ENCODE data around the gene COL4A3. TPM values are rescaled to one million over a fixed set of nuclear protein-coding genes. Genes with fewer than 3 reads are reported as not detected.

The COL4A3 gene
- 24.8 TPM for polyA plus RNA-seq (2012; ENCODE audit: missing spikeins)

DNA sequence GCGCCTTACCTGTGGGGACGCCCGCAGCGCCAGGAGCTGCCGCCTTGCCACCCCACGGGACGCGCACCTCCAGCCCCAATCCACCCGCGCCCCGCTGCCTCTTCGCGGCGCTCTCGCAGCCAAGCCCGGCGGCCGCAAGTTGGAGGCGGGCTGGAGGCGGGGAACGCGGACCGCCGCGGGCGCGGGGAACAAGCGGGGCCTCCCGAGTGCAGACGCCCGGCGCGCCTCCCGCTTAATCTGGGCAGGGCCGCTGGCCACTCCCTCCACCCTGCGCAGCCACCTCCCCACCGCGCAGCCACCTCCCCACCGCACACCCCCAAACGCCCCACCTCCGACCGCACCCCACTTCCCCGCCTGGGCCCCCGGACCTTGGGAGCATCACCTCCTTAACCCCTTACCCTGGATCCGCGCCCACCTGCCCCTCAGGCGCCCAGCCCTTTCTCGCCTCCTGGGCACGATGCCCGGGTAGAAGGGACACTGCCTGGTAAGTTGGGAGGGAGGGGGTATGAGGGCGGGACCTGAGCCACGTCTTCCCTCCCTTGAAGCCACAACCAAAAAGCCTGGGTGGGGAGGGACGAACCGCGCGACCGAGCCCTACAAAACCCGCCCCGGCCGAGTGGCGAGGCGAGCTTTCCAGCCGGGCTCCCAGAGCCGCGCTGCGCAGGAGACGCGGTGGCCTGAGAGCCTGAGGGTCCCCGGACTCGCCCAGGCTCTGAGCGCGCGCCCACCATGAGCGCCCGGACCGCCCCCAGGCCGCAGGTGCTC is at the start of gene COL4A3, which contains the start of gene COL4A4:
COL4A3 (plus strand) TSS at position 627 of the 765 bp plus-strand sequence; CDS start at position 730, 103 bp downstream.
COL4A4 (minus strand) TSS at position 208 of the 765 bp plus-strand sequence. CDS start 16,722 bp downstream, outside the sequence.
- TF ChIP-seq POLR2A (IDR thresholded peaks at IDR 0.05; ENCODE audit: low read depth, low read length) (peak; percentile 70; the same call in 1 of the 2 replicates), POLR2AphosphoS5 (IDR thresholded peaks at IDR 0.05; ENCODE audit: low read depth, low read length) (0 out of 2 replicates have a peak, but pooled peaks have one; percentile 28), TAF1 (IDR thresholded peaks at IDR 0.05; ENCODE audit: borderline replicate concordance, low read depth, low read length) (no peak; the same call in 1 of the 2 replicates)
- peak; percentile 90 for FAIRE-seq
- peak; percentile 59 for DNase-seq (ENCODE audit: insufficient read length)

DNA sequence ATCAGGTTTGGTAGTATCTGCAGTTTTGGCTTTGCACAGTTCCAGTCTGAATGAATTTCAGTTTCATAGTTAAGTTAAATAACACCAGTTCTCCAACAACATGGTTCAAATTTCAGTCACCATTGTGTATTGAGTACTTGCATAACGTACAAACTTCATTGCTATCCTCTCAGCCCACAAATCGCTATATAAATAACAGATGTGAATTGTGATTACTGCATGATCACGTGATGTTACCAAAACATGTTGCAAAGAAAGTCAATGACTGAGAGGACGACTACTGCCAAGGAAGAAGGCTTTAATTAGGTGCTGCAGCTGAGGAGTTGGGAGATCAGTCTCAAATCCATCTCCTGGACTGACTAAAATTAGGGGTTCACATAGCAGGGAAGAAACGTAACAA is 48.7 kb upstream of the COL4A3 start:
- peak; percentile 24 for FAIRE-seq
- TF ChIP-seq POLR2A (IDR thresholded peaks at IDR 0.05; ENCODE audit: low read depth, low read length): no peak
- TF ChIP-seq TAF1 (IDR thresholded peaks at IDR 0.05; ENCODE audit: borderline replicate concordance, low read depth, low read length): no peak
- TF ChIP-seq POLR2AphosphoS5 (IDR thresholded peaks at IDR 0.05; ENCODE audit: low read depth, low read length): no peak
- no peak for DNase-seq (ENCODE audit: insufficient read length)

GRCh38 chr2:227117027-227117426 is 47.4 kb upstream of the COL4A3 start:
- DNase-seq (ENCODE audit: insufficient read length) (no peak), FAIRE-seq (no peak)
- TF ChIP-seq TAF1 (IDR thresholded peaks at IDR 0.05; ENCODE audit: borderline replicate concordance, low read depth, low read length) (no peak), POLR2A (IDR thresholded peaks at IDR 0.05; ENCODE audit: low read depth, low read length) (no peak), POLR2AphosphoS5 (IDR thresholded peaks at IDR 0.05; ENCODE audit: low read depth, low read length) (no peak)

- FAIRE-seq: no peak
- DNase-seq (ENCODE audit: insufficient read length): no peak
- no peak for TF ChIP-seq POLR2AphosphoS5 (IDR thresholded peaks at IDR 0.05; ENCODE audit: low read depth, low read length)
- TF ChIP-seq POLR2A (IDR thresholded peaks at IDR 0.05; ENCODE audit: low read depth, low read length): no peak
- no peak for TF ChIP-seq TAF1 (IDR thresholded peaks at IDR 0.05; ENCODE audit: borderline replicate concordance, low read depth, low read length)
Observed at GRCh38 chr2:227117852-227118251, 46.6 kb upstream of the COL4A3 start.

GRCh38 chr2:227118353-227118752 is 46.1 kb upstream of the COL4A3 start:
- TF ChIP-seq POLR2A (IDR thresholded peaks at IDR 0.05; ENCODE audit: low read depth, low read length): no peak
- TF ChIP-seq TAF1 (IDR thresholded peaks at IDR 0.05; ENCODE audit: borderline replicate concordance, low read depth, low read length): no peak
- TF ChIP-seq POLR2AphosphoS5 (IDR thresholded peaks at IDR 0.05; ENCODE audit: low read depth, low read length): no peak
- DNase-seq (ENCODE audit: insufficient read length) (no peak), FAIRE-seq (no peak)

- no peak for DNase-seq (ENCODE audit: insufficient read length)
- FAIRE-seq: no peak
- TF ChIP-seq TAF1 (IDR thresholded peaks at IDR 0.05; ENCODE audit: borderline replicate concordance, low read depth, low read length): no peak
- TF ChIP-seq POLR2AphosphoS5 (IDR thresholded peaks at IDR 0.05; ENCODE audit: low read depth, low read length): no peak
- TF ChIP-seq POLR2A (IDR thresholded peaks at IDR 0.05; ENCODE audit: low read depth, low read length): no peak
Observed at GRCh38 chr2:227123697-227124096, 40.7 kb upstream of the COL4A3 start.

GRCh38 chr2:227124811-227125210 is 39.6 kb upstream of the COL4A3 start:
- FAIRE-seq: no peak
- TF ChIP-seq POLR2AphosphoS5 (IDR thresholded peaks at IDR 0.05; ENCODE audit: low read depth, low read length) (no peak), TAF1 (IDR thresholded peaks at IDR 0.05; ENCODE audit: borderline replicate concordance, low read depth, low read length) (no peak), POLR2A (IDR thresholded peaks at IDR 0.05; ENCODE audit: low read depth, low read length) (no peak)
- DNase-seq (ENCODE audit: insufficient read length): no peak

DNA sequence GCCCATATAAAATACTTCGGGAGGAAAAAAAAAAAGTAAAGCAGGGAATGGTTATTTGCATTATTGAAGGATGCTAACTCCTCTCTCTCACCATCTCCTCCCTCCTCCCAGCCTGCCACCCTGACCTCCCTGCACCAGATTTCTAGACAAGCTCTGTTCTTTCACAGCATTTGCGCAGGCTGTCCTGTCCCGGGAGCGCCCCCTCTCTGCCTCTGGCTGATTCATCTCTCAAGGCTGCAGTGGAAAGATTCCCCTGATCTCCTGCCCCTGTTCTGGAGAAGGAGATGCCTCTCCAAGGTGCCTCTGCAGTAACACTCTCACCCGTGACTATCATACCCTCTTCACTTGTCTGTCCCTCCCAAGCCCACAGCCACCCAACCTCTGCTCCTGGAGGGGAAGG is 38.9 kb upstream of the COL4A3 start:
- FAIRE-seq (no peak), DNase-seq (ENCODE audit: insufficient read length) (no peak)
- TF ChIP-seq POLR2AphosphoS5 (IDR thresholded peaks at IDR 0.05; ENCODE audit: low read depth, low read length): no peak

DNA sequence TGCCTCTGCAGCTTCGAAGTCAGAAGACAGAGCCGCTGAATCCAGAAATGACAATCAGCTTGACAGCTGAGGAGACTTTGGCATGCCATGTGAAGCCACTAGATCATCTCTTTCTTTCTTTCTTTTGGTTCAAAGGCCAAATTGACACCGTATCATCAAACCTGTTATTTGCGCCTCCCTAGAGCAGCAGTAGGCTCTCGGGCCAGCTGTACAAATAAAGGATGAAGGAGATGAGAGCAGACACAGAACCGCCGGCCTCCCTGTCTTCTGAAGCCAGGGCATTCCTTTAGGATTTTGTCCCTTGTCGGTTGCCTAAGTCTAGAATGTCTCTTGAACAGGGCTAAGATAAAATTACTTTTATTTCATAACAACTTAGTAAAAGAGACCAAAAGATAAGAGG is 37.2 kb upstream of the COL4A3 start:
- FAIRE-seq (no peak), DNase-seq (ENCODE audit: insufficient read length) (no peak)
- TF ChIP-seq POLR2AphosphoS5 (IDR thresholded peaks at IDR 0.05; ENCODE audit: low read depth, low read length) (no peak), TAF1 (IDR thresholded peaks at IDR 0.05; ENCODE audit: borderline replicate concordance, low read depth, low read length) (no peak), POLR2A (IDR thresholded peaks at IDR 0.05; ENCODE audit: low read depth, low read length) (no peak)

GRCh38 chr2:227130636-227131035 is 33.8 kb upstream of the COL4A3 start:
- no peak for TF ChIP-seq POLR2AphosphoS5 (IDR thresholded peaks at IDR 0.05; ENCODE audit: low read depth, low read length)
- TF ChIP-seq TAF1 (IDR thresholded peaks at IDR 0.05; ENCODE audit: borderline replicate concordance, low read depth, low read length): no peak
- no peak for TF ChIP-seq POLR2A (IDR thresholded peaks at IDR 0.05; ENCODE audit: low read depth, low read length)
- no peak for DNase-seq (ENCODE audit: insufficient read length)
- no peak for FAIRE-seq

GRCh38 chr2:227132986-227133385 is 31.4 kb upstream of the COL4A3 start:
- FAIRE-seq (no peak), DNase-seq (ENCODE audit: insufficient read length) (no peak)
- TF ChIP-seq TAF1 (IDR thresholded peaks at IDR 0.05; ENCODE audit: borderline replicate concordance, low read depth, low read length): no peak
- no peak for TF ChIP-seq POLR2A (IDR thresholded peaks at IDR 0.05; ENCODE audit: low read depth, low read length)
- TF ChIP-seq POLR2AphosphoS5 (IDR thresholded peaks at IDR 0.05; ENCODE audit: low read depth, low read length): no peak

GRCh38 chr2:227134591-227134990 is 29.8 kb upstream of the COL4A3 start:
- FAIRE-seq (no peak), DNase-seq (ENCODE audit: insufficient read length) (no peak)
- TF ChIP-seq TAF1 (IDR thresholded peaks at IDR 0.05; ENCODE audit: borderline replicate concordance, low read depth, low read length) (no peak), POLR2AphosphoS5 (IDR thresholded peaks at IDR 0.05; ENCODE audit: low read depth, low read length) (no peak), POLR2A (IDR thresholded peaks at IDR 0.05; ENCODE audit: low read depth, low read length) (no peak)
